ENCODE data around the gene IRGM.

The IRGM gene

GRCh38 chr5:150809363-150809762 lies 37.0 kb upstream of the IRGM start:
- H3K4me2 ChIP-seq (ENCODE audit: low read length, poor library complexity, severe bottlenecking): no peak overlapping the region

GRCh38 chr5:150815010-150815409 lies 31.3 kb upstream of the IRGM start:
- Histone ChIP-seq H2BK5ac (ENCODE audit: low read depth, low read length, poor library complexity, severe bottlenecking) (no peak overlapping the region), H3K36me3 (ENCODE audit: control insufficient read depth in 1 of 2, insufficient read depth in 2 of 2, low read depth in 1 of 2, low read length in 2 of 2) (peaks cover 0 to 7% of the 10 kb centered on the region in 2 experiments), H3K27me3 (ENCODE audit: control insufficient read depth in 1 of 2, insufficient read depth in 1 of 2, low read length in 2 of 2) (peaks cover 0 to 4% of the 10 kb centered on the region in 2 experiments), H3K27ac (ENCODE audit: low read length, poor library complexity, severe bottlenecking) (no peak overlapping the region), H3K18ac (ENCODE audit: low read depth in 1 of 2, low read length in 2 of 2) (no peak overlapping the region), H3K79me1 (replicated peaks; ENCODE audit: low read length, poor library complexity, severe bottlenecking) (no peaks in the 10 kb centered on the region), H2AFZ (ENCODE audit: low read depth, low read length) (no peak overlapping the region), H2AK5ac (ENCODE audit: low read length, severe bottlenecking) (no peak overlapping the region), H3K4me3 (ENCODE audit: insufficient read depth in 1 of 2, low read depth in 1 of 2, low read length in 2 of 2) (no peak overlapping the region), H3K23ac (ENCODE audit: low read length in 2 of 2) (no peak overlapping the region), H3K14ac (ENCODE audit: low read length in 2 of 2) (no peak overlapping the region), H3K4me2 (ENCODE audit: low read length, poor library complexity, severe bottlenecking) (no peak overlapping the region), H2BK15ac (ENCODE audit: low read depth, poor library complexity, severe bottlenecking) (no peak overlapping the region), H2BK120ac (ENCODE audit: low read depth, low read length) (no peak overlapping the region), H4K8ac (ENCODE audit: low read length) (no peak overlapping the region), H3K4me1 (ENCODE audit: control insufficient read depth, insufficient read depth, low read depth, low read length) (no peaks in the 10 kb centered on the region), H3K9ac (ENCODE audit: low read length) (no peak overlapping the region), H3K4ac (ENCODE audit: low read depth in 1 of 2, low read length in 2 of 2) (no peak overlapping the region), H2BK12ac (ENCODE audit: low read length in 2 of 2) (no peak overlapping the region), H4K91ac (ENCODE audit: low read length) (no peak overlapping the region), H3K9me3 (ENCODE audit: control insufficient read depth, low read length) (peaks cover 63% of the 10 kb centered on the region)
- DNase-seq: no peak

More at GRCh38 chr5:150809363-150809762, 37.0 kb upstream of the IRGM start:
- Histone ChIP-seq H3K9me3 (ENCODE audit: control insufficient read depth, low read length) (peaks cover 30% of the 10 kb centered on the region), H3K36me3 (ENCODE audit: control insufficient read depth in 1 of 2, insufficient read depth in 2 of 2, low read depth in 1 of 2, low read length in 2 of 2) (peaks cover 0 to 20% of the 10 kb centered on the region in 2 experiments), H3K9ac (ENCODE audit: low read length) (no peak overlapping the region), H2BK15ac (ENCODE audit: low read depth, poor library complexity, severe bottlenecking) (no peak overlapping the region), H2AK5ac (ENCODE audit: low read length, severe bottlenecking) (no peak overlapping the region), H3K27me3 (ENCODE audit: control insufficient read depth in 1 of 2, insufficient read depth in 1 of 2, low read length in 2 of 2) (no peaks in the 10 kb centered on the region), H3K4ac (ENCODE audit: low read depth in 1 of 2, low read length in 2 of 2) (no peak overlapping the region), H3K18ac (ENCODE audit: low read depth in 1 of 2, low read length in 2 of 2) (no peak overlapping the region), H3K4me1 (ENCODE audit: control insufficient read depth, insufficient read depth, low read depth, low read length) (no peaks in the 10 kb centered on the region), H2BK5ac (ENCODE audit: low read depth, low read length, poor library complexity, severe bottlenecking) (no peak overlapping the region), H3K23ac (ENCODE audit: low read length in 2 of 2) (no peak overlapping the region), H3K27ac (ENCODE audit: low read length, poor library complexity, severe bottlenecking) (no peak overlapping the region), H4K8ac (ENCODE audit: low read length) (no peak overlapping the region), H4K91ac (ENCODE audit: low read length) (no peak overlapping the region), H2AFZ (ENCODE audit: low read depth, low read length) (no peak overlapping the region), H3K79me1 (replicated peaks; ENCODE audit: low read length, poor library complexity, severe bottlenecking) (no peaks in the 10 kb centered on the region), H3K14ac (ENCODE audit: low read length in 2 of 2) (no peak overlapping the region), H2BK12ac (ENCODE audit: low read length in 2 of 2) (no peak overlapping the region), H2BK120ac (ENCODE audit: low read depth, low read length) (no peak overlapping the region), H3K4me3 (ENCODE audit: insufficient read depth in 1 of 2, low read depth in 1 of 2, low read length in 2 of 2) (no peak overlapping the region)
- 89% methylated on average over 3 of the region's 3 CpGs for WGBS
- DNase-seq: no peak

- Histone ChIP-seq H3K18ac (ENCODE audit: low read depth in 1 of 2, low read length in 2 of 2) (no peak overlapping the region), H3K23ac (ENCODE audit: low read length in 2 of 2) (no peak overlapping the region), H2AK5ac (ENCODE audit: low read length, severe bottlenecking) (no peak overlapping the region), H2BK120ac (ENCODE audit: low read depth, low read length) (no peak overlapping the region), H3K27ac (ENCODE audit: low read length, poor library complexity, severe bottlenecking) (no peak overlapping the region), H2BK12ac (ENCODE audit: low read length in 2 of 2) (no peak overlapping the region), H3K27me3 (ENCODE audit: control insufficient read depth in 1 of 2, insufficient read depth in 1 of 2, low read length in 2 of 2) (peaks cover 0 to 4% of the 10 kb centered on the region in 2 experiments), H3K4me3 (ENCODE audit: insufficient read depth in 1 of 2, low read depth in 1 of 2, low read length in 2 of 2) (no peak overlapping the region), H3K79me1 (replicated peaks; ENCODE audit: low read length, poor library complexity, severe bottlenecking) (no peaks in the 10 kb centered on the region), H2AFZ (ENCODE audit: low read depth, low read length) (no peak overlapping the region), H3K4me1 (ENCODE audit: control insufficient read depth, insufficient read depth, low read depth, low read length) (no peaks in the 10 kb centered on the region), H2BK5ac (ENCODE audit: low read depth, low read length, poor library complexity, severe bottlenecking) (no peak overlapping the region), H3K9ac (ENCODE audit: low read length) (no peak overlapping the region), H3K14ac (ENCODE audit: low read length in 2 of 2) (no peak overlapping the region), H3K9me3 (ENCODE audit: control insufficient read depth, low read length) (peaks cover 67% of the 10 kb centered on the region), H2BK15ac (ENCODE audit: low read depth, poor library complexity, severe bottlenecking) (no peak overlapping the region), H4K8ac (ENCODE audit: low read length) (no peak overlapping the region), H4K91ac (ENCODE audit: low read length) (no peak overlapping the region), H3K36me3 (ENCODE audit: control insufficient read depth in 1 of 2, insufficient read depth in 2 of 2, low read depth in 1 of 2, low read length in 2 of 2) (no peaks in the 10 kb centered on the region), H3K4ac (ENCODE audit: low read depth in 1 of 2, low read length in 2 of 2) (no peak overlapping the region), H3K4me2 (ENCODE audit: low read length, poor library complexity, severe bottlenecking) (no peak overlapping the region)
- DNase-seq: no peak
- 46% methylated on average over 2 of the region's 2 CpGs for WGBS
These were observed 29.4 kb upstream of the IRGM start for GRCh38 chr5:150816946-150817345.

- no peaks in the 10 kb centered on the region for H3K79me1 ChIP-seq (replicated peaks; ENCODE audit: low read length, poor library complexity, severe bottlenecking)
- H2AFZ ChIP-seq (ENCODE audit: low read depth, low read length): no peak overlapping the region
- H3K4ac ChIP-seq (ENCODE audit: low read depth in 1 of 2, low read length in 2 of 2): no peak overlapping the region
- no peak overlapping the region for H2BK12ac ChIP-seq (ENCODE audit: low read length in 2 of 2)
- no peaks in the 10 kb centered on the region for H3K27me3 ChIP-seq (ENCODE audit: control insufficient read depth in 1 of 2, insufficient read depth in 1 of 2, low read length in 2 of 2)
- H3K18ac ChIP-seq (ENCODE audit: low read depth in 1 of 2, low read length in 2 of 2): no peak overlapping the region
- peaks cover 77% of the 10 kb centered on the region for H3K9me3 ChIP-seq (ENCODE audit: control insufficient read depth, low read length)
- H2BK120ac ChIP-seq (ENCODE audit: low read depth, low read length): no peak overlapping the region
- no peak for DNase-seq
- H2BK5ac ChIP-seq (ENCODE audit: low read depth, low read length, poor library complexity, severe bottlenecking): no peak overlapping the region
- no peak overlapping the region for H3K23ac ChIP-seq (ENCODE audit: low read length in 2 of 2)
- H3K9ac ChIP-seq (ENCODE audit: low read length): no peak overlapping the region
- no peaks in the 10 kb centered on the region for H3K4me1 ChIP-seq (ENCODE audit: control insufficient read depth, insufficient read depth, low read depth, low read length)
- H3K4me3 ChIP-seq (ENCODE audit: insufficient read depth in 1 of 2, low read depth in 1 of 2, low read length in 2 of 2): no peak overlapping the region
- 86% methylated on average over 1 of the region's 5 CpGs for WGBS
- no peak overlapping the region for H4K91ac ChIP-seq (ENCODE audit: low read length)
- no peak overlapping the region for H2AK5ac ChIP-seq (ENCODE audit: low read length, severe bottlenecking)
- no peak overlapping the region for H3K14ac ChIP-seq (ENCODE audit: low read length in 2 of 2)
- H3K27ac ChIP-seq (ENCODE audit: low read length, poor library complexity, severe bottlenecking): no peak overlapping the region
- no peak overlapping the region for H2BK15ac ChIP-seq (ENCODE audit: low read depth, poor library complexity, severe bottlenecking)
- no peak overlapping the region for H3K4me2 ChIP-seq (ENCODE audit: low read length, poor library complexity, severe bottlenecking)
- H4K8ac ChIP-seq (ENCODE audit: low read length): no peak overlapping the region
- no peaks in the 10 kb centered on the region for H3K36me3 ChIP-seq (ENCODE audit: control insufficient read depth in 1 of 2, insufficient read depth in 2 of 2, low read depth in 1 of 2, low read length in 2 of 2)
These were observed 16.6 kb upstream of the IRGM start for GRCh38 chr5:150829744-150830143.

Measured in mesenchymal stem cell (in vitro differentiated cells and primary cell).